GM04504 (cell line): Measurements from ENCODE around the gene SNU13.
"Not testable (repeated sequence)": the region's sequence is repeated elsewhere in the genome, so short reads cannot be mapped to it uniquely, and the experiment has no call there.

Source experiments
- DNase-seq: peaks from one replicate; pipeline ENCODE4 v3.0.0-alpha.2; 2012; ENCODE audit warnings: low read depth

Gene SNU13

DNA sequence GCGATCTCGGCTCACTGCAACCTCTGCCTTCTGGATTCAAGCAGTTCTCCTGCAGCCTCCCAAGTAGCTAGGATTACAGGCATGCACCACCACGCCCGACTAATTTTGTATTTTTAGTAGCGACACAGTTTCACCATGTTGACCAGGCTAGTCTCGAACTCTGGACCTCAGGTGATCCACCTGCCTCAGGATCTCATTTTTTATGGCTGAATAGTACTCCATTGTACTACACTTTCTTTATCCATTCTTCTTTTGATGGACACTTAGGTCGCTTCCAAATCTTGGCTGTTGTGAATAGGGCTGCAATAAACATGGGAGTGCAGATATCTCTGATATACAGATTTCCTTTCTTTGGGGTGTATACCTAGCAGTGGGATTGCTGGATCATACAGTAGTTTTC is 46.8 kb downstream of the SNU13 start:
- DNase-seq: no peak

DNA sequence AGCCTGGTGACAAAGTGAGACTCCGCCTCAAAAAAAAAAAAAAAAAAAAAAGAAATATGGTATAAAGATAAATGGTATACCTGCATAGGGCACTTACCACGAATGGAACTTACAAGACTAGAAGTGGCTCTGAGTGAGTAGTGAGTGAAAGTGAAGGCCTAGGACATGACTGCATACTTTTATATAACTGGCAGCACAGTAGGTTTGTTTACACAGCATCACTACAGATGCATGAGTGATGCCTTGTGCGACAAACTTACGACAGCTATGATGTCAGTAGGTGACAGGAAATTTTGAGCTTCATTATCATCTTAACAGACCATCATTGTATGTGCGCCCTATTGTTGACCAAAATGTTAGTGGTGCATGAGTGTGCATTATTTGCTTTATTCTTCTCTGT is 49.9 kb downstream of the SNU13 start:
- DNase-seq: no peak

DNA sequence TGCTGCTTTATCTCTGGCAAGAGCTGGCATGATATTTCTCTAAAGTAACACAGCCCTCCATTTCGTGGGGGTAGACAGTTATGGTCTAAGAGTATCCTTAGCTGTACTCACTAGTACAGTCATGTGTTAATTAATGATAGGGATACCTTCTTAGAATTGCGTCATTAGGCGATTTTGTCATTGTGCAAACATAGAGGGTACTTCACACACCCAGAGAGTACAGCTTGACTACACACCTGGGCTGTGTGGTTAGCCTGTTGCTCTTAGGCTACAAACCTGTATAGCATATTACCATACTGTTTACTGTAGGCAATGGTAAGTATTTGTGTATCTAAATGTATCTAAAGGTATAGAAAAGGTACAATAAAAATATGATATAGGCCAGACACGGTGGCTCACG is 50.5 kb downstream of the SNU13 start:
- DNase-seq: no peak

DNA sequence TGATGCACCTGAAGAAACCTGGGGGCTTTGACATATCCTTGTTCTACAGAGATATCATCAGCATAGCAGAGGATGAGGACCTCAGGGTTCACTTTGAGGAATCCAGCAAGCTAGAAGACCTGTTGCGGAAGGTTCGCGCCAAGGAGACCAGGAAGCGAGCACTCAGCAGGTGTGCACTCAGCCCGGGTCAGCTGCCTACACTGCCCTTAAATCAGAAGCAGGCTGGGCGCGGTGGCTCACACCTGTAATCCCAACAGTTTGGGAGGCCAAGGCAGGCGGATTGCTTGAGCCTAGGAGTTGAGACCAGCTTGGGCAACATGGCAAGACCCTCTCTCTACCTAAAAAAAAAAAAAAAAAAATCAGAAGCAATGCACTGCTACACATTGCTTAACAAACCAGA is 51.0 kb downstream of the SNU13 start:
- DNase-seq: not testable (repeated sequence)

DNA sequence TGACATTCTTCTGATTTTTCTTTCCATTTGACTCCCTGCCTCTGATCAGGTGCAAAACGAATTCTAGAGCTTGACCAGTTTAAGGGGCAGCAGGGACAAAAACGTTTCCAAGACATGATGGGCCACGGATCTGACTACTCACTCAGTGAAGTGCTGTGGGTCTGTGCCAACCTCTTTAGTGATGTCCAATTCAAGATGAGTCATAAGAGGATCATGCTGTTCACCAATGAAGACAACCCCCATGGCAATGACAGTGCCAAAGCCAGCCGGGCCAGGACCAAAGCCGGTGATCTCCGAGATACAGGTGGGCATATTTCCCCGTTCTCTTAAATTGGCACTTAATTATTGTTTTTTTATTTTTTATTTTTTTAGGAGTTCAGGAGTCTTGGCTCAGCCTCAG is 52.2 kb downstream of the SNU13 start:
- peak; percentile 24 for DNase-seq

DNA sequence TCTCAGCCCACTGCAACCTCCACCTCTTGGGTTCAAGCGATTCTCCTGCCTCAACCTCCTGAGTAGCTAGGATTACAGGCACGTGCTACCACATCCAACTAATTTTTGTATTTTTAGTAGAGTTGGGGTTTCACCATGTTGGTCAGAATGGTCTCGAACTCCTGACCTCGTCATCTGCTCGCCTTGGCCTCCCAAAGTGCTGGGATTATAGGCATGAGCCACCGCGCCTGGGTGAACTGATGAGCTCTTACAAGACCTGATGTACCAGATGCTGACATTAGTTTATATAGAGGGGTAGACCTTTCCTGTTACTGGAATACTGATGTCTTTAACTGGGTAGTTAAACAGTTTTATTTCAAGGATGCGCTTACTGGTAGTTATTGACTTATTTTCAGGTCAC is 54.1 kb downstream of the SNU13 start:
- not testable (repeated sequence) for DNase-seq

DNA sequence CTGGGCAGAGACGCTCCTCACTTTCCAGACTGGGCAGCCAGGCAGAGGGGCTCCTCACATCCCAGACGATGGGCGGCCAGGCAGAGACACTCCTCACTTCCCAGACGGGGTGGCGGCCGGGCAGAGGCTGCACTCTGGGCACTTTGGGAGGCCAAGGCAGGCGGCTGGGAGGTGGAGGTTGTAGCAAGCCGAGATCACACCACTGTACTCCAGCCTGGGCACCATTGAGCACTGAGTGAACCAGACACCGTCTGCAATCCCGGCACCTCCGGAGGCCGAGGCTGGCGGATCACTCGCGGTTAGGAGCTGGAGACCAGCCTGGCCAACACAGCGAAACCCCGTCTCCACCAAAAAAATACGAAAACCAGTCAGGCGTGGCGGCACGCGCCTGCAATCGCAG is 57.1 kb downstream of the SNU13 start:
- DNase-seq: not testable (repeated sequence)

DNA sequence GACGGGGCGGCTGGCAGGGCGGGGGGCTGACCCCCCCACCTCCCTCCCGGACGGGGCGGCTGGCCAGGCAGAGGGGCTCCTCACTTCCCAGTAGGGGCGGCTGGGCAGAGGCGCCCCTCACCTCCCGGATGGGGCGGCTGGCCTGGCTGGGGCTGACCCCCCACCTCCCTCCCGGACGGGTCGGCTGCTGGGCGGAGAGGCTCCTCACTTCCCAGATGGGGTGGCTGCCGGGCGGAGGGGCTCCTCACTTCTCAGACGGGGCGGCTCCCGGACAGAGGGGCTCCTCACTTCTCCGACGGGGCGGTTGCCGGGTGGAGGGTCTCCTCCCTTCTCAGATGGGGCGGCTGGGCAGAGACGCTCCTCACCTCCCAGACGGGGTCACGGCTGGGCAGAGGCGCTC is 57.6 kb downstream of the SNU13 start:
- DNase-seq: not testable (repeated sequence)

DNA sequence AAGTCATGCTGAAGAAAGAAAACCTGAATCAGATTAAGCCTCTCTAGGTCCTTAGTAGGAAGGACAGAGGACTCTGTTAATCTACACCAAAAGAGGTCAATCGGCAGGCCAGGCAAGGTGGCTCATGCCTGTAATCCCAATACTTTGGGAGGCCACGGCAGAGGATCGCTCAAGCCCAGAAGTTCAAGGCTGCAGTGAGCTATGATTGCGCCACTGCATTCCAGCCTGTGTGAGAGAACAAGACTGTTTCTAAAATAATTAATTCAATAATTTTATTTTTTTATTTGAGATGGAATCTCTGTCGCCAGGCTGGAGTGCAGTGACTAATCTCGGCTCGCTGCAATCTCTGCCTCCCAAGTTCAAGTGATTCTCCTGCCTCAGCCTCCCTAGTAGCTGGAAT is 63.1 kb downstream of the SNU13 start:
- DNase-seq: no peak
